ENCODE results near the gene ANTKMT.
"Not testable (repeated sequence)": the region's sequence is repeated elsewhere in the genome, so short reads cannot be mapped to it uniquely, and the experiment has no call there.

ANTKMT gene

DNA sequence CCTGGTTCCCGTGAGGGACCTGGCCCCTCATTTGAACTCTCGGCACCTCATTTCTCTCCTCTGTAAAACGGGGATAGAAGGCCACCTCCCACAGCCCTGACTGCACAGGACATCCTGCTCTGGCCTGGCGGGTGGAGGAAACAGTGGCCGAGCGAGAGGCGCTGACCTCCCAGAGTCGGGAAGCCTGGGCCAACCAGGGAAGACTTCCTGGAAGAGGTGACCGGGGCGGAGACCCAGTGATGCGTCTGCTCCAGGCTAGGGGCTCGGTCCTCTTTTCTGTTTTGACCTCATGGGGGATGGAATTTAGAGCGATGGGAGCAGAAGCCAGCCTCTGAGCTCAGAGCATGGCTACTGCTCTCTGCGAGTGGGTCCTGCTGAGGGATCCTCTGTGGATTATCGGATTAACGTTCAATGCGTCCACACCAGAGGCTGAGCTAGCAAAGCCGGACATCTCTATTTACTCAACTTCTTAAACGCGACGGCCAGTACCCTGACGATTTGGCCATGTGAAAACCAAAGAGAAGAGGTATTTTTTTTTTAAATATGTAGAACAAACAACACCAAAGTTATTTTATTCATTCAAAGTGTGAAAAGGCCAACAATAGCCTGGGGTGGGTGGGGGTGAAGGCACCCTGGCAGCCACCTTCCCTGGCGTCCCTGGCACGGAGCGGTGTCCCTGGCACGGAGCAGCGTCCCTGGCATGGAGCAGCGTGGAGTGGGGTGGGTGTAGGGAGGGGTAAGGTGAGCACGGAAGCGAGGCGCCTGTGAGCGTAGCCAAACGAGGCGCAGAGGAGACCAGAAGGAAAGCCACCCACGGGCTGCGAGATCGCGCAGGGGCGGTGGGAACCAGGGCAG is 30.4 kb downstream of the ANTKMT start:
- no peak for TF ChIP-seq CTCF (IDR thresholded peaks at IDR 0.05; ENCODE audit: extremely low read depth, insufficient read depth, missing control alignments)
- in situ Hi-C loops (cut with MboI; ENCODE audit: low pct_unique_long_range_greater_than_20kb, low sequenced_read_pairs, unreplicated experiment), result no loop called here
- no peak for DNase-seq (ENCODE audit: low spot score)

DNA sequence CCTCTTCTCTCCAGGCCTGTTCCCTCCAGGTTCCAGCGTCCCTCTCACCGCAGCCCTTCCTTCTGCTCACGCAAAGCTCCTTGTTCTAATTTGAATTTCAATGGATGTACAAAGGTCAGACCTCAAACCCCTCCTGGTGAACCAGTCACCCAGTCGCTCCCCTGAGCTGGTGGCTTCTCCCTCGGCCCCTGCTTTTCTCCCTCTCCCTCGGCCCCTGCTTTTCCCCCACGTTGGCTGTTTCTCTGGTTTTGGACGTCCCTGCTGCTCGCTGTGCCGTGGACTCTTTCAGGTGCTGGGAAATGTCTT is 31.0 kb downstream of the ANTKMT start:
- no peak for DNase-seq (ENCODE audit: low spot score)
- in situ Hi-C loops (cut with MboI; ENCODE audit: low pct_unique_long_range_greater_than_20kb, low sequenced_read_pairs, unreplicated experiment), result no loop called here
- no peak for TF ChIP-seq CTCF (IDR thresholded peaks at IDR 0.05; ENCODE audit: extremely low read depth, insufficient read depth, missing control alignments)

- DNase-seq (ENCODE audit: low spot score); in situ Hi-C loops (cut with MboI; ENCODE audit: low pct_unique_long_range_greater_than_20kb, low sequenced_read_pairs, unreplicated experiment): not testable (repeated sequence)
Measured at GRCh38 chr16:754121-754607, 33.2 kb downstream of the ANTKMT start.

- DNase-seq (ENCODE audit: low spot score), result no peak
- in situ Hi-C loops (cut with MboI; ENCODE audit: low pct_unique_long_range_greater_than_20kb, low sequenced_read_pairs, unreplicated experiment), result no loop called here
- TF ChIP-seq CTCF (IDR thresholded peaks at IDR 0.05; ENCODE audit: extremely low read depth, insufficient read depth, missing control alignments), result no peak
Measured at GRCh38 chr16:754656-755055, 33.7 kb downstream of the ANTKMT start.

DNA sequence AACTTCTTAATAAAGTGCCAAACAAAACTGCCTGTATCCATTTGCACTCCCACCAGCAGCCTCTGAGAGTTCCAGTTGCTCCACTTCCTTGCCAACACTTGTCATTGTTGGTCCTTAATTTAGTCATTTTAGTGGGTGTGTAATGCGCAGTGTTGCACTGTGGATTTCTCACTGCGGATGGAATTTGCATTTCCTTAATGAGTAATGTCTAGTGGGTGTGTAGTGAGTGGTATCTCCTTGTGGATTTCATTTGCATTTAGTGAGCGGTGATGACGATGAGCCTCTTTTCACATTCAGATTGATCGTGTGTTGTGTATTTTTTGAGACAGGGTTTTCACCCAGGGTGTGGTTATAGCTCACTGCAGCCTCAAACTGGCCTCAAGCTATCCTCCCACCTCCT is 35.5 kb downstream of the ANTKMT start:
- in situ Hi-C loops (cut with MboI; ENCODE audit: low pct_unique_long_range_greater_than_20kb, low sequenced_read_pairs, unreplicated experiment), result no loop called here
- DNase-seq (ENCODE audit: low spot score), result no peak

GRCh38 chr16:759110-759910 is 38.4 kb downstream of the ANTKMT start:
- no peak for DNase-seq (ENCODE audit: low spot score)
- in situ Hi-C loops (cut with MboI; ENCODE audit: low pct_unique_long_range_greater_than_20kb, low sequenced_read_pairs, unreplicated experiment), result no loop called here
- TF ChIP-seq CTCF (IDR thresholded peaks at IDR 0.05; ENCODE audit: extremely low read depth, insufficient read depth, missing control alignments), result no peak

More for the DNA sequence above, 35.5 kb downstream of the ANTKMT start:
- TF ChIP-seq CTCF (IDR thresholded peaks at IDR 0.05; ENCODE audit: extremely low read depth, insufficient read depth, missing control alignments), result no peak

DNA sequence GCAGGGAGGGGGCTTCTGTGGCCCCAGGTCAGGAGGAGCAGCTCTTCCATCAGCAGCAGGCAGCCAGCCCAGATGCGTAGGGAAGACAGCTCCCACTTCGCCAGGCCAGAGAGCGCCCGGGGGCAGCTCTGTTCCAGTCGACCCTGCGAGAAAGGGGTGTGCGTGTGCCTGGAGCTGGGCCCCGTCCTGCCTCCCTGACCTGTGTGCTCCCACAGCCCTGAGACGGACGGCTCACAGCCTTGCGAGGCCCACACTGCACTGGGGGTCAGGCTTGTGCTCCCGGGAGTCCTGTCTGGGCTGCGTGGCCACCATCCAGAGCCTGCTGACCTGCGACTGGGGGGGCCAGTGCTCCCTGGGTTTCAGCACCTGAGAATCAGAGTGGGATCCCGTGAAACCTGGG is 39.1 kb downstream of the ANTKMT start:
- TF ChIP-seq CTCF (IDR thresholded peaks at IDR 0.05; ENCODE audit: extremely low read depth, insufficient read depth, missing control alignments), result no peak
- no peak for DNase-seq (ENCODE audit: low spot score)
- in situ Hi-C loops (cut with MboI; ENCODE audit: low pct_unique_long_range_greater_than_20kb, low sequenced_read_pairs, unreplicated experiment), result no loop called here
